NCI-H446 treated with DMSO at 0.1 percent for 48 hours (cell line): Measurements from ENCODE around the gene ARHGAP22.

Source experiments
- DNase-seq: peaks from one replicate; lab custom pipeline; 2025; lab: John Stamatoyannopoulos, UW

ARHGAP22 gene

GRCh38 chr10:48496831-48497779 lies 107.8 kb downstream of the ARHGAP22 start:
- DNase-seq = no peak

- DNase-seq = no peak
Measured at GRCh38 chr10:48496105-48496830, 108.6 kb downstream of the ARHGAP22 start.

- DNase-seq = no peak
Measured at GRCh38 chr10:48495282-48496045, 109.4 kb downstream of the ARHGAP22 start.

- DNase-seq = no peak
Measured at GRCh38 chr10:48494611-48495010, 110.3 kb downstream of the ARHGAP22 start.

- no peak for DNase-seq
Measured at GRCh38 chr10:48494073-48494472, 110.8 kb downstream of the ARHGAP22 start.

GRCh38 chr10:48493083-48493871 lies 111.6 kb downstream of the ARHGAP22 start:
- DNase-seq = no peak

GRCh38 chr10:48492201-48492600 lies 112.7 kb downstream of the ARHGAP22 start:
- DNase-seq = no peak

- DNase-seq = no peak
Measured at GRCh38 chr10:48491392-48492139, 113.3 kb downstream of the ARHGAP22 start.

GRCh38 chr10:48490946-48491345 lies 113.9 kb downstream of the ARHGAP22 start:
- no peak for DNase-seq

GRCh38 chr10:48490571-48490940 lies 114.3 kb downstream of the ARHGAP22 start:
- DNase-seq = no peak

GRCh38 chr10:48489099-48489498 lies 115.8 kb downstream of the ARHGAP22 start:
- DNase-seq = no peak

GRCh38 chr10:48487244-48487643 lies 117.6 kb downstream of the ARHGAP22 start:
- DNase-seq = no peak

GRCh38 chr10:48485711-48486110 lies 119.2 kb downstream of the ARHGAP22 start:
- no peak for DNase-seq

GRCh38 chr10:48484911-48485310 lies 120.0 kb downstream of the ARHGAP22 start:
- DNase-seq = no peak

- no peak for DNase-seq
Measured at GRCh38 chr10:48482207-48482606, 122.7 kb downstream of the ARHGAP22 start.

- no peak for DNase-seq
Measured at GRCh38 chr10:48481385-48481784, 123.5 kb downstream of the ARHGAP22 start.

GRCh38 chr10:48480397-48481374 lies 124.2 kb downstream of the ARHGAP22 start:
- no peak for DNase-seq

GRCh38 chr10:48478980-48479811 lies 125.7 kb downstream of the ARHGAP22 start:
- no peak for DNase-seq

GRCh38 chr10:48478469-48478868 lies 126.4 kb downstream of the ARHGAP22 start:
- no peak for DNase-seq
